Measurements from ENCODE around the gene RBM26.
A peak's percentile ranks its signal among the peaks of the same experiment; 100 is the strongest.

The RBM26 gene

DNA sequence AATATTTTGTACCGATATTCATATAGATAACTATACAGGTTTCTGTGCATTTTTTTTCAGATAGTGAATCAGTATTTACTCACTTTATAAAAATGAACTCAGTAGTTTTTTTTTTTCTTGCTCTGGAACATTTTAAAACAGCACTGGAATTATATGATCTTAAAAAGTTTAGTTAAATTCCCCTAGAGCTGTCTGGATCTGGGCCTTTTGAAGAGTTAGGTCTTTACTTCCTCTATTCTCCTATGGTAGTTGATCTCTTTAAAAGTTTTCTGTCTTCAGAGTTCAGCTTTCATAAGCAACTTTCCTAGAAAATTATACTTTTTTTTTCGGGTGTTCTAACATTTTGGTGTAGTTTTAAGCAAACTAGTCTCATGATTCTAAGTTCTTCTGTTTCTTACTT lies 21.8 kb upstream of the RBM26 start:
- Histone ChIP-seq H3K4me2 (ENCODE audit: low read depth, low read length) (no peak overlapping the region), H3K27ac (ENCODE audit: low read length) (no peak overlapping the region), H2AFZ (ENCODE audit: low read length) (no peak overlapping the region), H3K9me2 (replicated peaks; ENCODE audit: insufficient read depth, low read length) (no peaks in the 10 kb centered on the region), H3K9ac (ENCODE audit: low read length) (no peak overlapping the region), H3K4me1 (ENCODE audit: low read length) (no peaks in the 10 kb centered on the region), H3K79me2 (ENCODE audit: low read length) (no peaks in the 10 kb centered on the region), H3K9me3 (replicated peaks; ENCODE audit: insufficient read depth, low read length) (no peaks in the 10 kb centered on the region), H3K4me3 (ENCODE audit: low read length) (no peak overlapping the region), H3F3A (ENCODE audit: insufficient read depth, low read length) (no peaks in the 10 kb centered on the region), H3K36me3 (replicated peaks; ENCODE audit: insufficient read depth, low read length) (no peaks in the 10 kb centered on the region), H3K27me3 (replicated peaks; ENCODE audit: insufficient read depth, low read length) (no peaks in the 10 kb centered on the region), H4K20me1 (ENCODE audit: insufficient read depth, low read length) (no peaks in the 10 kb centered on the region)
- TF ChIP-seq EZH2 (optimal IDR thresholded peaks at IDR 0.05; ENCODE audit: low read depth, low read length) = no peak
- TF ChIP-seq EZH2phosphoT487 (IDR thresholded peaks at IDR 0.05; ENCODE audit: low read length) = no peak
- TF ChIP-seq, protein P1, sequence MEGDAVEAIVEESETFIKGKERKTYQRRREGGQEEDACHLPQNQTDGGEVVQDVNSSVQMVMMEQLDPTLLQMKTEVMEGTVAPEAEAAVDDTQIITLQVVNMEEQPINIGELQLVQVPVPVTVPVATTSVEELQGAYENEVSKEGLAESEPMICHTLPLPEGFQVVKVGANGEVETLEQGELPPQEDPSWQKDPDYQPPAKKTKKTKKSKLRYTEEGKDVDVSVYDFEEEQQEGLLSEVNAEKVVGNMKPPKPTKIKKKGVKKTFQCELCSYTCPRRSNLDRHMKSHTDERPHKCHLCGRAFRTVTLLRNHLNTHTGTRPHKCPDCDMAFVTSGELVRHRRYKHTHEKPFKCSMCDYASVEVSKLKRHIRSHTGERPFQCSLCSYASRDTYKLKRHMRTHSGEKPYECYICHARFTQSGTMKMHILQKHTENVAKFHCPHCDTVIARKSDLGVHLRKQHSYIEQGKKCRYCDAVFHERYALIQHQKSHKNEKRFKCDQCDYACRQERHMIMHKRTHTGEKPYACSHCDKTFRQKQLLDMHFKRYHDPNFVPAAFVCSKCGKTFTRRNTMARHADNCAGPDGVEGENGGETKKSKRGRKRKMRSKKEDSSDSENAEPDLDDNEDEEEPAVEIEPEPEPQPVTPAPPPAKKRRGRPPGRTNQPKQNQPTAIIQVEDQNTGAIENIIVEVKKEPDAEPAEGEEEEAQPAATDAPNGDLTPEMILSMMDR (IDR thresholded peaks at IDR 0.05; ENCODE audit: low read length) = no peak
- DNase-seq = no peak

GRCh38 chr13:79427265-79427664 lies 21.2 kb upstream of the RBM26 start:
- H3K4me2 ChIP-seq (ENCODE audit: low read depth, low read length) = no peak overlapping the region

DNA sequence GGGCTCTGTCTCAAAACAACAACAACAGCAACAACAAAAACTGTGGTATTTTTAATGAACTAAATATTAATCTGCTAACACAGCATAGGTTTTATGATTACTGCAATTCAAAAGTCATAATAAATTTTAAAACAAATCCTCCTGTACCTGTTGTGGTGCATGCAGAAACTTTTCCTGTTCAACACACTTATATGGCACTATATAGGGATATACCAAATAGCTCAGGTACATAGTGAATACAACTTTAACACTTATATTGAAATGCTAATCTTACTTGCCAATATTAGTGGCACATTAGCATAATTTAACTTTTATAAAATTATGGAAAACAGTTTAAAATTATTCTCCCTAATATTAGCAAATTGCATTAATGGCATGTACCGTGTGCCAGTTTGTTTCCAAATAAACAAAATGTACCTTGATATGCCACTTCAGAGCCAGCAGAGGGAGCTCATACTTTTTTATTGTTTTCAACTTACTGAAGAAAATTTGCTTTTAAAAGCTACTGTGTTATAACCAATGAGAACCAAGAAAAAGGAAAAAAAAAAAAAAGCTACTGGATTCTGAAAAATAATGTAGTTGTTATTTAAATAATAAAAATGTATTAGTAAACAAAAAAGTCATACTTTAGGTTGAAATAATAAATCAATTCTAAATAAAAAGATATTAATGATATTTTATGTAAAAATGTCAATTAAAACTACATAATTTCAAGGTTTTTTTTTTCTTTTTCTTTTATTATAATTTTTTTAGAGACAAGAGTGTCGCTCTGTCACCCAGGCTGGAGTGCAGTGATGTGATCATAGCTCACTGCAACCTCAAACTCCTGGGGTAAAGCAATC lies 18.0 kb upstream of the RBM26 start:
- H3K4me2 ChIP-seq (ENCODE audit: low read depth, low read length) = no peak overlapping the region
- no peaks in the 10 kb centered on the region for H3K36me3 ChIP-seq (replicated peaks; ENCODE audit: insufficient read depth, low read length)
- H3K79me2 ChIP-seq (ENCODE audit: low read length) = no peaks in the 10 kb centered on the region
- H4K20me1 ChIP-seq (ENCODE audit: insufficient read depth, low read length) = no peaks in the 10 kb centered on the region
- no peak overlapping the region for H3K4me3 ChIP-seq (ENCODE audit: low read length)
- no peak overlapping the region for H2AFZ ChIP-seq (ENCODE audit: low read length)
- H3K27me3 ChIP-seq (replicated peaks; ENCODE audit: insufficient read depth, low read length) = no peaks in the 10 kb centered on the region
- no peak overlapping the region for H3K9ac ChIP-seq (ENCODE audit: low read length)
- no peaks in the 10 kb centered on the region for H3K9me2 ChIP-seq (replicated peaks; ENCODE audit: insufficient read depth, low read length)
- H3F3A ChIP-seq (ENCODE audit: insufficient read depth, low read length) = no peaks in the 10 kb centered on the region
- peak; percentile 51 for DNase-seq
- no peaks in the 10 kb centered on the region for H3K9me3 ChIP-seq (replicated peaks; ENCODE audit: insufficient read depth, low read length)
- TF ChIP-seq EZH2phosphoT487 (IDR thresholded peaks at IDR 0.05; ENCODE audit: low read length) (no peak), EZH2 (optimal IDR thresholded peaks at IDR 0.05; ENCODE audit: low read depth, low read length) (no peak)
- TF ChIP-seq, protein P1 (IDR thresholded peaks at IDR 0.05; ENCODE audit: low read length) = peak; percentile 58
- H3K4me1 ChIP-seq (ENCODE audit: low read length) = no peaks in the 10 kb centered on the region
- H3K27ac ChIP-seq (ENCODE audit: low read length) = no peak overlapping the region

More at GRCh38 chr13:79427265-79427664, 21.2 kb upstream of the RBM26 start:
- H3K9me3 ChIP-seq (replicated peaks; ENCODE audit: insufficient read depth, low read length) = no peaks in the 10 kb centered on the region
- TF ChIP-seq EZH2phosphoT487 (IDR thresholded peaks at IDR 0.05; ENCODE audit: low read length) = no peak
- no peak for TF ChIP-seq EZH2 (optimal IDR thresholded peaks at IDR 0.05; ENCODE audit: low read depth, low read length)
- TF ChIP-seq, protein P1 (IDR thresholded peaks at IDR 0.05; ENCODE audit: low read length) = no peak
- no peaks in the 10 kb centered on the region for H3K27me3 ChIP-seq (replicated peaks; ENCODE audit: insufficient read depth, low read length)
- no peaks in the 10 kb centered on the region for H3K79me2 ChIP-seq (ENCODE audit: low read length)
- no peak overlapping the region for H3K27ac ChIP-seq (ENCODE audit: low read length)
- no peaks in the 10 kb centered on the region for H4K20me1 ChIP-seq (ENCODE audit: insufficient read depth, low read length)
- H3K4me1 ChIP-seq (ENCODE audit: low read length) = no peaks in the 10 kb centered on the region
- no peaks in the 10 kb centered on the region for H3K9me2 ChIP-seq (replicated peaks; ENCODE audit: insufficient read depth, low read length)
- no peak for DNase-seq
- no peaks in the 10 kb centered on the region for H3F3A ChIP-seq (ENCODE audit: insufficient read depth, low read length)
- no peak overlapping the region for H2AFZ ChIP-seq (ENCODE audit: low read length)
- no peak overlapping the region for H3K9ac ChIP-seq (ENCODE audit: low read length)
- no peak overlapping the region for H3K4me3 ChIP-seq (ENCODE audit: low read length)
- no peaks in the 10 kb centered on the region for H3K36me3 ChIP-seq (replicated peaks; ENCODE audit: insufficient read depth, low read length)
